ENCODE data around the gene LRRIQ3. TPM values are rescaled to one million over a fixed set of nuclear protein-coding genes. Genes with fewer than 3 reads are reported as not detected.

The LRRIQ3 gene
- total RNA-seq, result under 0.01 and 0.71 TPM in 2 replicates

GRCh38 chr1:74197657-74198552 is at the start of gene LRRIQ3, which contains the start of gene FPGT:
TSS of gene LRRIQ3 (minus strand) at chr1:74198176. CDS start at chr1:74183684, 14,492 bp downstream.
TSS of gene FPGT (plus strand) at chr1:74198242. CDS start at chr1:74198279, 37 bp downstream.

GRCh38 chr1:74235153-74235552 is 37.2 kb upstream of the LRRIQ3 start, which contains the start of gene TNNI3K:
TSS of gene TNNI3K (plus strand) at chr1:74235387. CDS start at chr1:74235452, 65 bp downstream.

Other genes with a start within 250 kb of the LRRIQ3 start
- gene FPGT, start 66 bp upstream of the LRRIQ3 start, total RNA-seq, result 12.6 and 24.4 TPM in 2 replicates
- 0.34 and 0.64 TPM in 2 replicates for gene TNNI3K, start 37.2 kb upstream of the LRRIQ3 start, total RNA-seq

Data from nasal cavity respiratory epithelium epithelial cell of viscerocranial mucosa (primary cell).